Motor neuron (in vitro differentiated cells): ENCODE data around the gene ZNF536. TPM values are rescaled to one million over a fixed set of nuclear protein-coding genes. Genes with fewer than 3 reads are reported as not detected.

Source experiments
- ATAC-seq, 8 experiments: fragments of 200-7000 bp; cut with Tn5 transposase; replicated peaks in 6 of 8; 2 replicates each; pipeline ENCODE4 v1.8.0; 2021; ENCODE audit warnings: mild to moderate bottlenecking in 8 of 8, moderate library complexity in 8 of 8
- H3K27ac ChIP-seq, 2 donors: fragments of 250-450 bp; sonication (Bioruptor Pico); 2 replicates each; pipeline ENCODE4 v1.9.0; 2021; ENCODE audit warnings: antibody characterized with exemption in 2 of 2, mild to moderate bottlenecking in 2 of 2, moderate library complexity in 1 of 2
- H3K4me1 ChIP-seq, 2 donors: fragments of 250-450 bp; sonication (Bioruptor Pico); replicated peaks in 1 of 2; 2 replicates each; pipeline ENCODE4 v1.6.1; 2021; ENCODE audit warnings: antibody characterized with exemption in 2 of 2, mild to moderate bottlenecking in 2 of 2, moderate library complexity in 1 of 2
- H3K4me3 ChIP-seq, 5 donors: fragments of 250-450 bp; sonication (Bioruptor Pico); 2 replicates each; pipeline ENCODE4 v1.9.0; 2021; ENCODE audit warnings: antibody characterized with exemption in 5 of 5, mild to moderate bottlenecking in 5 of 5, moderate library complexity in 4 of 5
- WGBS, 10 experiments: fragments of 450-650 bp; shearing (Covaris generic); methylation state at CpG; one replicate each; pipeline ENCODE4 v1.0.0; 2022; 5-methylcytosine and 5-hydroxymethylcytosine counted together
- in situ Hi-C, 9 experiments: fragments of 400-800 bp; cut with MboI; loops; one replicate each; pipeline ENCODE4 v1.15.0; 2021; ENCODE audit warnings: low sequenced_read_pairs in 9 of 9, low pct_unique_long_range_greater_than_20kb in 2 of 9; ENCODE audit not compliant: unreplicated experiment in 9 of 9
- total RNA-seq, 8 experiments: library from RNA; unstranded; fragments of 300-600 nt; gene quantifications; 2 replicates each; pipeline versions ENCODE4 v1.2.3 to v1.2.4, GENCODE V29; 2022

Gene ZNF536
- total RNA-seq, 8 experiments from 2014 or later, result 10.0 to 37.2 (median 25.4) TPM

DNA sequence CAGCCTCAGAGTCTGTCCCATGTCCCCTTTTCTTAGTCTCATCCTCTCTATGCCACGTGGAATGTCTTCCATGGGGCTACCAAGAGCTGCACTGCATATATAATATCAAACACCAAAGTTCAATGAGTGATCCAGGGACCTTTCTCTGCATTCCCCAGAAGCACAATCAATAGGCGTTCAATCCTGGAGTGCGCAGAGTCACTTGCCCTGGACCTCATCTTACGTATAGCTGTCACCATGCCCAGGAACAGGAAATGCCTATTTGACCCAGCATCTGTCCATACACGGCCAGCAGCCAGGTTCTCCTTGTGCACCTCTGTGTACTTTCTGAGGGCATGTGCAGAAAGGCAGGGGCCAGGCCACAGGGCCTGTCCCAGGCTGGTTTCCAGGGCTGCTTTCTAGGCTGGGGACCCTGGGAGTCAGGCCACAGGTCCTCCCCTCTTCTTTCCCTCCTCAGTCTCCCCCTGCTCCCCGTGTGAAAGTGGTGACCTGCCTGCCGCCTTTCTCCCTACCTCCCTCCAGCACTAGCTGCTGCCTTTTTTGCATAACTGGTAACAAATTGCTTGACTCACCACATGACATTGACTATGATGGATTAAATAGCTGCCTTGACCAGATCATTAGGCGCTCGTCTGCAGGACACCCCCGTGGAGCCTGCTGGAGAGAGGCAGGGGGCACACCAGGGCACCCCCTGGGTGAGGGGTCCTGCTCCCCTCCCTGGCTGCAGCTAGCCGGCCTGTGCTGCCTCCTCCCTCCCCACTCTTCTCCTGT is 222.0 kb downstream of the ZNF536 start:
- peaks cover 41 to 50% of the 10 kb centered on the region in 2 donors for H3K4me1 ChIP-seq
- WGBS, 10 experiments, result 0 to 67% (median 40%) methylated on average over 1 to 5 of the region's 11 CpGs; no CpG with 5 or more reads in 4 of the 10 experiments
- in situ Hi-C loops, result no loop called here
- peak in 6 of 8 experiments; percentile 27 to 92 (median 88) for ATAC-seq
- H3K27ac ChIP-seq, result peak overlapping the region; percentile 5 to 35
- no peak overlapping the region for H3K4me3 ChIP-seq

GRCh38 chr19:30596268-30596667 is 224.1 kb downstream of the ZNF536 start:
- peaks cover 47 to 50% of the 10 kb centered on the region in 2 donors for H3K4me1 ChIP-seq
- in situ Hi-C loops, result no loop called here
- no peak overlapping the region for H3K27ac ChIP-seq
- no peak overlapping the region for H3K4me3 ChIP-seq
- WGBS, 10 experiments, result 16 to 71% (median 60%) methylated on average over 2 to 6 of the region's 6 CpGs
- no peak for ATAC-seq

DNA sequence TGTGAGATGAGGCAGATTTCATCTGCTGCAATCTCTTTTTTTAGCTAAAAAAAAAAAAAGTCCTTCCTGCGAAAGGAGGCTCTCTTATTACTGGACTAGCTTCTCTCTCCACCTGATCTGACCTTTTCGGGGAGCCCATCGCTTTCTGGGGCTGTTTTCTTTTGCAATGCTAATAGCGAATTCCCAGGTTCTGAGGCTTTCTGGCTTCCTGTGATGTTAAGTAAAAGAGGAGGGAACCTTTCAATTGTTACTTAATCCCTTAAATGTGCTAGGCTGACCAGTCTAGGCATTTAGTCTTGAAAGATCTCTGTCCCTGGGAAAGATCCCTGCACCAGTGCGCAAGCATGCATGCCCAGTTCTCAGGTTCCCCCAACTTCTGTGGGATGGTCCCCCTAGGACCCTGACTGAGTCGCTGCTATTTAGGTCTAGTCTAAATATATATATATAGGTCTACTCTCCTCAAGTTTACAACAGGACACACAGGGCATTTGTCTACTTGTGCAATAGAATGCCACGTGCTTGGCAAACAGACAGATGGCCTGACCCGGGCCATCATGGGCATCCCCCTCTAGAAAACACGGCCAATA is 224.7 kb downstream of the ZNF536 start:
- in situ Hi-C loops, result no loop called here
- no peak overlapping the region for H3K27ac ChIP-seq
- H3K4me3 ChIP-seq, result no peak overlapping the region
- no peak for ATAC-seq
- 10 to 100% (median 40%) methylated on average over 1 to 8 of the region's 9 CpGs; no CpG with 5 or more reads in 2 of the 10 experiments for WGBS, 10 experiments
- peaks cover 47 to 50% of the 10 kb centered on the region in 2 donors for H3K4me1 ChIP-seq

DNA sequence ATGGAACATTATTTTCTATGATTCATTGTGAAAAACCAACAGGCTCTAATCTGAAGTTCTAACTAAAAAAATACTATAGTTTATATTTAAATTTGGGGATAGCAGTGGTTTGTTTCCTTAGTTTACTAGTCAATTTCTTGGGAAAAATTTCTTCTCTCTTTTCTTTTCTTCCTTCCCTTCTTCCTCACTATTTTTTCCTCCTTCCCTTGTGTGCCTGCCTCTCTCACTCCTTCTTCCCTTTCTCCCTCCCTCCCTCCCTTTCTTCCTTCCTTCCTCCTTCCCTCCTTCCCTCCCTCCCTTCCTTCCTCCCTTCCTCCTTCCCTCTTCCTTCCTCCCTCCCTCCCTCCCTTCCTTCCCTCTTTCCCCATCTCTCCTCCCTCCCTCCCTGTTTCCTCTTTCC is 226.5 kb downstream of the ZNF536 start:
- Histone ChIP-seq H3K4me1 (peaks cover 41 to 42% of the 10 kb centered on the region in 2 donors), H3K4me3 (no peak overlapping the region), H3K27ac (no peak overlapping the region)
- ATAC-seq, result no peak
- in situ Hi-C loops, result no loop called here

DNA sequence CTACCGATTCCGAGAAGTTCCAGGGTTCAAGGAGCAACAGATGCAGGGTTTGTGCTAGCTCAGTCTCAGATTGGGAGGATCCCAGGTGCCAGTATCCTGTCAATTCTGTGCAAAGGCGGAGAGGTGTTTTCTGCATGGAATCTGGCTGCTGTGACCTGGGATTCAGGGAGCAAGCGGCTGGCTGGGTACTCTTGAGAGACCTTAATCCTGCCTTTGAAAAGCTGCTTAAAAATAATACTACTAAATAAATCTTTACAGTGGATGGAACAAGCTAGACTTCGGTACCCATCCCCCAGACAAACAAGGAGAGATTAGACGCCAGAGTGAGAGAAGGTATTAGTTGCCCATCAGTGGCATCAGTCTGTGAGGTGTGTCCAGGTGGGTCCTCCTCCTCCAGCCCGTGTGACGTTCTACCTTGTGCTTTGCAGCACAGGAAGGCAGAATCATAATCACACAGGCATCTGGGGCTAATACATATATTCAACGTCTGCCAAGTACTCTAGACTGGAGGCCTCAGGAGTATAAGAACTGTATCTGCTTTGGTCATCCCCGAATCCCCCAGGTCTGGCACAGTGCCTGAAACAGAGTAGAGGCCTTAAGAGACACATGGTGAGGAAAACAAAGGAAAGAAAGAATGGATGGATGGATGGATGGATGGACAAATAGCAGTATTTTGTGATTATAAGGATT is 230.6 kb downstream of the ZNF536 start:
- no peak overlapping the region for H3K4me3 ChIP-seq
- ATAC-seq, result no peak
- H3K27ac ChIP-seq, result no peak overlapping the region
- WGBS, 10 experiments, result 36 to 100% (median 87%) methylated on average over 1 to 6 of the region's 10 CpGs; no CpG with 5 or more reads in 2 of the 10 experiments
- H3K4me1 ChIP-seq, result peaks cover 6 to 7% of the 10 kb centered on the region in 2 donors
- in situ Hi-C loops, result no loop called here

GRCh38 chr19:30604657-30605056 is 232.5 kb downstream of the ZNF536 start:
- H3K27ac ChIP-seq, result no peak overlapping the region
- H3K4me3 ChIP-seq, result no peak overlapping the region
- no peak for ATAC-seq
- in situ Hi-C loops, result no loop called here
- 0 to 100% (median 67%) methylated on average over 1 to 6 of the region's 6 CpGs; no CpG with 5 or more reads in 2 of the 10 experiments for WGBS, 10 experiments
- peaks cover 0 to 4% of the 10 kb centered on the region in 2 donors for H3K4me1 ChIP-seq

DNA sequence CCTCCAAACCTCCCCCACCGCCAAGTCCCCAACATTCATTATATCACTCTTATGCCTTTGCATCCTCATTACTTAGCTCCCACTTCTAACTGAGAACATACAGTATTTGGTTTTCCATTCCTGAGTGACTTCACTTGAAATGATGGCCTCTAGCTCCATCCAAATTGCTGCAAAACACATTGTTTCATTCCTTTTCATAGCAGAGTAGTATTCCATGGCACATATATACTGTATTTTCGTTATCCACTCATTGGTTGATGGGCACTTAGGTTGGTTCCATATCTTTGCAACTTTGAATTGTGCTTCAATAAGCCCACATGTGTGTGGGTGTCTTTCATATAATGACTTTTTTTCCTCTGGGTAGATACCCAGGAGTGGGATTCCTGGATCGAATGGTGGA is 233.1 kb downstream of the ZNF536 start:
- no peak overlapping the region for H3K4me3 ChIP-seq
- ATAC-seq, result no peak
- 40 to 100% (median 83%) methylated on average over 1 to 2 of the region's 3 CpGs; no CpG with 5 or more reads in 4 of the 10 experiments for WGBS, 10 experiments
- no peak overlapping the region for H3K27ac ChIP-seq
- no peaks in the 10 kb centered on the region for H3K4me1 ChIP-seq
- in situ Hi-C loops, result no loop called here

GRCh38 chr19:30606114-30607050 is 234.2 kb downstream of the ZNF536 start:
- Histone ChIP-seq H3K27ac (no peak overlapping the region), H3K4me1 (no peaks in the 10 kb centered on the region), H3K4me3 (no peak overlapping the region)
- WGBS, 10 experiments, result 14 to 100% (median 79%) methylated on average over 1 to 6 of the region's 8 CpGs
- in situ Hi-C loops, result no loop called here
- no peak for ATAC-seq
